ENCODE measurements around the gene DENND4A. TPM values are rescaled to one million over a fixed set of nuclear protein-coding genes. Genes with fewer than 3 reads are reported as not detected.

The DENND4A gene
- total RNA-seq, 1 donor from 2014 or later: 13.9 TPM

DNA sequence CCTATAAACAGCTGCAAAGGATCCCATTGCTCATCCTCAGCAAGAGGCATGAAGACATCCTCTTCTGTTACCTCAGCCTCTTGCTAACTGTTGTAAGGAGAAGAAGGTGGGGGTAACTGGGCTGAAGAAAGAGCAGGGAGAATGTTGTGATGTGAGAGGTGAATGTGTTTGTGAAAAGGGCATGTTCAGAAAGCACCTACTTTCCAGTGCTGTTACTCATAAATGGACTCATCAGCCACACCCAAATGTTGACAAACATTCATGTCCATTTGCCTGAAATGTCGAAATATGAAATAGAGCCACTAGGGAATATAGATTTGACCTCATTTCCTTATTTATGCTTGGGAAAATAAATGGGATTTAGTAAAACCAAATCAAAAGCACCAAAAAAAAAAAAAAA, 157.7 kb downstream of the DENND4A start:
- Histone ChIP-seq H2AFZ (ENCODE audit: low read depth, low read length) (no peak overlapping the region), H3K79me2 (ENCODE audit: insufficient read depth, low read length) (no peaks in the 10 kb centered on the region), H3K27ac (ENCODE audit: low read depth, low read length) (no peak overlapping the region), H3K4me1 (ENCODE audit: insufficient read depth, low read length) (no peaks in the 10 kb centered on the region), H3K9me3 (ENCODE audit: insufficient read depth, low read depth, low read length) (no peaks in the 10 kb centered on the region), H3K4me3 (ENCODE audit: insufficient read depth, low read depth, low read length) (no peak overlapping the region), H3K27me3 (ENCODE audit: insufficient read depth, low read length) (no peaks in the 10 kb centered on the region), H4K20me1 (ENCODE audit: insufficient read depth, low read length) (no peaks in the 10 kb centered on the region), H3K9ac (ENCODE audit: low read length) (no peak overlapping the region), H3K36me3 (ENCODE audit: insufficient read depth, low read length) (no peaks in the 10 kb centered on the region), H3K4me2 (ENCODE audit: low read length) (no peak overlapping the region)
- H3K36me3 Mint-ChIP-seq (ENCODE audit: low read depth, unreplicated experiment): no peaks in the 10 kb centered on the region
- H3K4me3 Mint-ChIP-seq (ENCODE audit: unreplicated experiment): no peak overlapping the region
- FAIRE-seq (no peak), DNase-seq (ENCODE audit: low read depth) (no peak)
- H3K4me1 Mint-ChIP-seq (ENCODE audit: low read depth, unreplicated experiment): peaks cover 5% of the 10 kb centered on the region
- TF ChIP-seq EZH2 (IDR thresholded peaks at IDR 0.05; ENCODE audit: insufficient read depth, low read length) (no peak), CTCF (IDR thresholded peaks at IDR 0.05; ENCODE audit: insufficient read depth, low read depth, low read length) (no peak)
- peaks cover 1% of the 10 kb centered on the region for H3K9me3 Mint-ChIP-seq (ENCODE audit: unreplicated experiment)
- H3K27ac Mint-ChIP-seq (ENCODE audit: unreplicated experiment): no peak overlapping the region
- peaks cover 3% of the 10 kb centered on the region for H3K27me3 Mint-ChIP-seq (ENCODE audit: low read depth, unreplicated experiment)

- no peak for TF ChIP-seq EZH2 (IDR thresholded peaks at IDR 0.05; ENCODE audit: insufficient read depth, low read length)
- TF ChIP-seq CTCF (IDR thresholded peaks at IDR 0.05; ENCODE audit: insufficient read depth, low read depth, low read length): no peak
- no peak overlapping the region for H2AFZ ChIP-seq (ENCODE audit: low read depth, low read length)
- H3K27me3 Mint-ChIP-seq (ENCODE audit: low read depth, unreplicated experiment): peaks cover 3% of the 10 kb centered on the region
- no peaks in the 10 kb centered on the region for H3K36me3 Mint-ChIP-seq (ENCODE audit: low read depth, unreplicated experiment)
- FAIRE-seq (no peak), DNase-seq (ENCODE audit: low read depth) (no peak)
- no peak overlapping the region for H3K9ac ChIP-seq (ENCODE audit: low read length)
- H3K4me1 ChIP-seq (ENCODE audit: insufficient read depth, low read length): no peaks in the 10 kb centered on the region
- H3K27me3 ChIP-seq (ENCODE audit: insufficient read depth, low read length): no peaks in the 10 kb centered on the region
- H3K27ac ChIP-seq (ENCODE audit: low read depth, low read length): no peak overlapping the region
- H3K4me2 ChIP-seq (ENCODE audit: low read length): no peak overlapping the region
- no peaks in the 10 kb centered on the region for H3K36me3 ChIP-seq (ENCODE audit: insufficient read depth, low read length)
- H3K9me3 ChIP-seq (ENCODE audit: insufficient read depth, low read depth, low read length): no peaks in the 10 kb centered on the region
- H3K4me1 Mint-ChIP-seq (ENCODE audit: low read depth, unreplicated experiment): peaks cover 3% of the 10 kb centered on the region
- no peaks in the 10 kb centered on the region for H4K20me1 ChIP-seq (ENCODE audit: insufficient read depth, low read length)
- H3K27ac Mint-ChIP-seq (ENCODE audit: unreplicated experiment): no peak overlapping the region
- H3K4me3 Mint-ChIP-seq (ENCODE audit: unreplicated experiment): no peak overlapping the region
- no peak overlapping the region for H3K4me3 ChIP-seq (ENCODE audit: insufficient read depth, low read depth, low read length)
- H3K9me3 Mint-ChIP-seq (ENCODE audit: unreplicated experiment): peaks cover 1% of the 10 kb centered on the region
- H3K79me2 ChIP-seq (ENCODE audit: insufficient read depth, low read length): no peaks in the 10 kb centered on the region
Measured at GRCh38 chr15:65633752-65634151, 158.3 kb downstream of the DENND4A start.

GRCh38 chr15:65632780-65633375, 159.2 kb downstream of the DENND4A start:
- Histone ChIP-seq H3K4me2 (ENCODE audit: low read length) (no peak overlapping the region), H3K9me3 (ENCODE audit: insufficient read depth, low read depth, low read length) (no peaks in the 10 kb centered on the region), H3K79me2 (ENCODE audit: insufficient read depth, low read length) (no peaks in the 10 kb centered on the region), H3K27ac (ENCODE audit: low read depth, low read length) (no peak overlapping the region), H3K9ac (ENCODE audit: low read length) (no peak overlapping the region), H3K4me3 (ENCODE audit: insufficient read depth, low read depth, low read length) (no peak overlapping the region), H3K36me3 (ENCODE audit: insufficient read depth, low read length) (no peaks in the 10 kb centered on the region), H4K20me1 (ENCODE audit: insufficient read depth, low read length) (no peaks in the 10 kb centered on the region), H2AFZ (ENCODE audit: low read depth, low read length) (no peak overlapping the region), H3K27me3 (ENCODE audit: insufficient read depth, low read length) (no peaks in the 10 kb centered on the region), H3K4me1 (ENCODE audit: insufficient read depth, low read length) (no peaks in the 10 kb centered on the region)
- DNase-seq (ENCODE audit: low read depth) (no peak), FAIRE-seq (no peak)
- H3K4me1 Mint-ChIP-seq (ENCODE audit: low read depth, unreplicated experiment): peaks cover 3% of the 10 kb centered on the region
- no peak for TF ChIP-seq EZH2 (IDR thresholded peaks at IDR 0.05; ENCODE audit: insufficient read depth, low read length)
- TF ChIP-seq CTCF (IDR thresholded peaks at IDR 0.05; ENCODE audit: insufficient read depth, low read depth, low read length): no peak
- no peak overlapping the region for H3K27ac Mint-ChIP-seq (ENCODE audit: unreplicated experiment)
- H3K36me3 Mint-ChIP-seq (ENCODE audit: low read depth, unreplicated experiment): no peaks in the 10 kb centered on the region
- H3K4me3 Mint-ChIP-seq (ENCODE audit: unreplicated experiment): no peak overlapping the region
- peaks cover 3% of the 10 kb centered on the region for H3K27me3 Mint-ChIP-seq (ENCODE audit: low read depth, unreplicated experiment)
- H3K9me3 Mint-ChIP-seq (ENCODE audit: unreplicated experiment): peaks cover 1% of the 10 kb centered on the region
